ENCODE measurements around the gene ANKRD26. TPM values are rescaled to one million over a fixed set of nuclear protein-coding genes. Genes with fewer than 3 reads are reported as not detected.
"Not testable (repeated sequence)": the region's sequence is repeated elsewhere in the genome, so short reads cannot be mapped to it uniquely, and the experiment has no call there.

The ANKRD26 gene
- total RNA-seq, 1 donor from 2014 or later: 7.7 TPM

GRCh38 chr10:27088119-27089044 is 11.9 kb downstream of the ANKRD26 start:
- no peaks in the 10 kb centered on the region for H3K4me1 Mint-ChIP-seq
- ATAC-seq (ENCODE audit: low read depth) (no peak), DNase-seq (no peak)
- no peak for TF ChIP-seq CTCF (IDR thresholded peaks at IDR 0.05)
- no peak overlapping the region for H3K27ac Mint-ChIP-seq
- no peaks in the 10 kb centered on the region for H3K27me3 Mint-ChIP-seq
- H3K36me3 Mint-ChIP-seq (ENCODE audit: low read depth): peaks cover 36% of the 10 kb centered on the region
- ChIA-PET CTCF (no interaction called here), POLR2A (no interaction called here)
- H3K4me3 Mint-ChIP-seq: no peak overlapping the region
- intact Hi-C loops (cut with micrococcal nuclease): no loop called here
- no peaks in the 10 kb centered on the region for H3K9me3 Mint-ChIP-seq

GRCh38 chr10:27072436-27073114 is 27.7 kb downstream of the ANKRD26 start:
- peaks cover 10% of the 10 kb centered on the region for H3K9me3 Mint-ChIP-seq
- H3K27me3 Mint-ChIP-seq: no peaks in the 10 kb centered on the region
- H3K27ac Mint-ChIP-seq: no peak overlapping the region
- no peak for DNase-seq
- peaks cover 6% of the 10 kb centered on the region for H3K4me1 Mint-ChIP-seq
- H3K36me3 Mint-ChIP-seq (ENCODE audit: low read depth): peaks cover 78% of the 10 kb centered on the region
- ChIA-PET POLR2A (no interaction called here), CTCF (no interaction called here)
- no peak overlapping the region for H3K4me3 Mint-ChIP-seq
- intact Hi-C loops (cut with micrococcal nuclease): no loop called here
- TF ChIP-seq CTCF (IDR thresholded peaks at IDR 0.05): no peak
- no peak for ATAC-seq (ENCODE audit: low read depth)

GRCh38 chr10:27068217-27068891 is 31.9 kb downstream of the ANKRD26 start:
- ATAC-seq (ENCODE audit: low read depth) (no peak), DNase-seq (no peak)
- Mint-ChIP-seq H3K9me3 (peaks cover 10% of the 10 kb centered on the region), H3K36me3 (ENCODE audit: low read depth) (peaks cover 56% of the 10 kb centered on the region), H3K4me3 (no peak overlapping the region), H3K27ac (no peak overlapping the region), H3K4me1 (peaks cover 6% of the 10 kb centered on the region), H3K27me3 (no peaks in the 10 kb centered on the region)
- TF ChIP-seq CTCF (IDR thresholded peaks at IDR 0.05): no peak
- ChIA-PET CTCF (no interaction called here), POLR2A (no interaction called here)
- intact Hi-C loops (cut with micrococcal nuclease): no loop called here

- ATAC-seq (ENCODE audit: low read depth): no peak
- no peak overlapping the region for H3K4me3 Mint-ChIP-seq
- H3K9me3 Mint-ChIP-seq: peaks cover 10% of the 10 kb centered on the region
- no peak for DNase-seq
- H3K36me3 Mint-ChIP-seq (ENCODE audit: low read depth): peaks cover 52% of the 10 kb centered on the region
- no peak for TF ChIP-seq CTCF (IDR thresholded peaks at IDR 0.05)
- H3K4me1 Mint-ChIP-seq: peaks cover 6% of the 10 kb centered on the region
- intact Hi-C loops (cut with micrococcal nuclease): no loop called here
- H3K27ac Mint-ChIP-seq: no peak overlapping the region
- H3K27me3 Mint-ChIP-seq: no peaks in the 10 kb centered on the region
- ChIA-PET POLR2A (no interaction called here), CTCF (no interaction called here)
Measured at GRCh38 chr10:27065084-27065483, 35.2 kb downstream of the ANKRD26 start.

- Mint-ChIP-seq H3K27ac (no peak overlapping the region), H3K9me3 (no peaks in the 10 kb centered on the region), H3K36me3 (ENCODE audit: low read depth) (peaks cover 12% of the 10 kb centered on the region), H3K27me3 (no peaks in the 10 kb centered on the region), H3K4me1 (peaks cover 7% of the 10 kb centered on the region), H3K4me3 (no peak overlapping the region)
- intact Hi-C loops (cut with micrococcal nuclease): no loop called here
- TF ChIP-seq CTCF (IDR thresholded peaks at IDR 0.05): no peak
- ChIA-PET CTCF (no interaction called here), POLR2A (no interaction called here)
- DNase-seq (no peak), ATAC-seq (ENCODE audit: low read depth) (no peak)
Measured at GRCh38 chr10:27052656-27053055, 47.6 kb downstream of the ANKRD26 start.

GRCh38 chr10:27045247-27045646 is 55.0 kb downstream of the ANKRD26 start:
- H3K4me1 Mint-ChIP-seq, CTCF ChIA-PET, POLR2A ChIA-PET: not testable (repeated sequence)

More at GRCh38 chr10:27045247-27045646, 55.0 kb downstream of the ANKRD26 start:
- intact Hi-C loops (cut with micrococcal nuclease); H3K27ac Mint-ChIP-seq; H3K4me3 Mint-ChIP-seq; DNase-seq; H3K27me3 Mint-ChIP-seq; ATAC-seq (ENCODE audit: low read depth); H3K9me3 Mint-ChIP-seq: not testable (repeated sequence)
- H3K36me3 Mint-ChIP-seq (ENCODE audit: low read depth): peaks cover 48% of the 10 kb centered on the region
